HTERT RPE-1 (cell line): ENCODE measurements around the gene MYO3A.

Experiments used
- in situ Hi-C: fragments of 300-500 bp; cut with MboI; formaldehyde crosslinking; loops from 4 replicates; pipeline ENCODE4 v1.14.3; 2020; ENCODE audit warnings: low sequenced_read_pairs

MYO3A gene

DNA sequence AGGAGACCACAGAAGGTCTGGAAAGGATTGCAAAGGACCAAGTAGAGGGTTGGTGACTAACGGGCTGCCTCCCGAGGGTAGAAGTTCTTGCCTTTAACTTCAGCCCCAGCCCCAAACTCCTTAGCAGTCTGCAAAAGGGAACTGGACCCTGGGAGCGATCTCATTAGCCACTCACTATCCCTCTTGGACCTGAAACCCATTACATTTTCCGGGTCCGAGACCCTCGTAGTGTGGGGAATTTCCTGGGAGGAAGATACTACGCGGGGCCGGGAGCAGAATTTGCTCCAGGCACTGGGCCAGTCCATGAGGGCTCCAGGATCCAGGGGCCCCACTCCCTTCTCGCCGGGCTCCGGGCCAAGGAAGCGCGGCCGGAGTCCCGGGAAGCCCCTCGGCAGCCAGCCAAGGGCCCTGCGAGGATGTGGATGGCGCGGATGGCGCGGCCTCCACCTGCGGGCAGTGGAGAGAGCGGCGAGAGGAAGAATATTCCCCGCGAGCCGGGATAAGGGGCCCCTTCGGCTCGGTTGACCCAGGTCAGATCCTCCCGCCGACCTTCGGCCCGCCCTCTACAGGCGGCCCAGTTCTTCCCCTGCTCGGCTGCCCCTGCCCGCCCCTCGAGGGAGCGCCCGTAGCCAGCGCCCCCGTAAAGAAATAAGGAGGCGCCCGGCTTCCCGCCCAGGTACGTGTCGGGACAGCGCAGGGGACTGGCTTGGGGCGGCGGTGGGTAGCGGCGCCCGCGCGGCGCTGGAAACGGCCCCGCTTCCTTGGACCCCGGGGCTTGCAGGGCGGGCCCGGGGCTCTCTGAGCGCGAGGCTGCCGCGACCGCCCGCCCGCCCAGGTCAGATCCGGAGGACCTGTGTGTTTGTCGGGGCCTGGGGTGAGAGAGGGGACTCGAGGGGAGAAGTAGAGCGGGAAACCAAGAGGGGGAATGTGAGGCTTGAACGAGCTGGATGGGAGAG lies at the start of gene MYO3A:
TSS of gene MYO3A (plus strand) at position 577 of the 956 bp plus-strand sequence. CDS start 17,882 bp downstream, outside the sequence.
- in situ Hi-C loops: no loop called here

DNA sequence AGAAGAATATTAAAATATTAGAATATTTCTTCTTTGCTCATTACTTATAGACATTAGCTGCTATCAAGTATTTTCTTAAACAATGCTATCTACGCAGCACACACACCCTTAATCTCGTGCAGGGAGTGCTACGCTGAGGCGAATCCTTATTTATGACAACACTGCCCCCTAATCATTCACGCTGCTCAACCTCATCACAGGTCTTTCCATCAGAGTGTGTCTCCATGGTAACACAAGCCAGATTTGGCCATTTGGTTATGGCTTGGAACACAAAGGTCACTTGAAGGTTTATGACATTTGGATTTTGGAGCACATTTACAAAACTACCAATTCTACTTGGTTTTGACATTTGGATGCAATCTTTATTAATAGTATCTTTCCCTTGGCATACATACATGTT lies 45.4 kb upstream of the MYO3A start:
- in situ Hi-C loops: no loop called here

DNA sequence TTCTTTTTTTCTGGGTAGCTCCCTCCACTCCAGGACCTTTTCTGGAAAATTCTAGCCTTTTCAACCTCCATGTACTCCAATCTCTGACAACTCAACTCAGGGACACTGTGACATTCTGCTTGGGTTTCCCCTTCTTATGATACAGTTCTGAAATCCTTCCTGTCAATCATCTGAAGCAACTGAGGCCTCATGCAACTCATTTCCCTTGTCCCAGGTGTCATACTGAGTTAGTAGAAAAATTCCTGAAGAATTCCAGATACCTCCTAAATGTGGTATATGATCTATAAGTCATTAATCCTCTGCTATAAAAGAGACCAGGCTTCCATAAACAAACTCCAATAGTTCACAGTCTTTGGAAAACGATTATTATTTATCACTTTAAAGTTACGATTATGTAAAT lies 43.0 kb upstream of the MYO3A start:
- in situ Hi-C loops: no loop called here

GRCh38 chr10:25895856-25896255 lies 38.2 kb upstream of the MYO3A start:
- in situ Hi-C loops: no loop called here

- in situ Hi-C loops: no loop called here
These were observed 37.6 kb upstream of the MYO3A start for GRCh38 chr10:25896421-25896820.

DNA sequence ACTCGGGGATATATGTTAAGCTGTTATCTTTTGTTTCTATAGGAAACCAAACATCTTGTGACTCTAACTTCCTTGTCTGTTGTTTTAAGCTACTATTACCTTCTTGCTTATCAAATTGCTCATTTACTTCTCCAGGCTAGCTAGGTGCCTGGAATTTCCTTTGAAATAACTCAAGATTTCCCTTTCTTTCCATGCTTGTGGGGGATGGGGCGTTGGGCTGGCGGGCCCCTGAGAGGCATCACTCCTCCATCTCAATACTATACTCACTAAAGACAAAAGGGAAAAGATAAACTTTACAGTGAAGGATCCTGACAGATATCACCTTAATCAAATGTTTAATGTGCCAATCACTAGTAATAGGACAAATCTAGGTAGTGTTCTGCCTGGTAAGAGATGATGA lies 34.7 kb upstream of the MYO3A start:
- in situ Hi-C loops: no loop called here

- in situ Hi-C loops: no loop called here
These were observed 32.8 kb upstream of the MYO3A start for GRCh38 chr10:25901199-25901598.

- in situ Hi-C loops: no loop called here
These were observed 32.0 kb upstream of the MYO3A start for GRCh38 chr10:25902002-25902401.

GRCh38 chr10:25907261-25907660 lies 26.8 kb upstream of the MYO3A start:
- in situ Hi-C loops: no loop called here

DNA sequence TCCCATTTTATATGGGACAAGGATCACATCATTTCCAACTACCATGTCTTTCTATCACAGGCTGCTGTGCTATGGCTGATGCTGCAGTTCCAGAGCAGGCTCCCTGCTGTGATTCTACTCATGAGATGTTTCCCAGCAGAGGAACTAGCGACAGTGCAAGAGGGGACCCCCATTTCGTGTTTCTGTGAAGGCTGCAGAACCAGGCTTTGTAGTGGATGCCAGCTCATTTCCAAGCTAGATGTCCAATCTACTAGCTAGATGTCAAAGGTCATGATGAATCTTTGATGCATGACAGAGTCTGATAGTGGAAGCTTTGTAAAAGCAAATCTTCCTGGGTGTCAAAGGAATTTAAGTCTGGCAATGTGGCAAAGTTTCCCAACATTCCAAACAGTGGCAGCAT lies 21.2 kb upstream of the MYO3A start:
- in situ Hi-C loops: no loop called here

DNA sequence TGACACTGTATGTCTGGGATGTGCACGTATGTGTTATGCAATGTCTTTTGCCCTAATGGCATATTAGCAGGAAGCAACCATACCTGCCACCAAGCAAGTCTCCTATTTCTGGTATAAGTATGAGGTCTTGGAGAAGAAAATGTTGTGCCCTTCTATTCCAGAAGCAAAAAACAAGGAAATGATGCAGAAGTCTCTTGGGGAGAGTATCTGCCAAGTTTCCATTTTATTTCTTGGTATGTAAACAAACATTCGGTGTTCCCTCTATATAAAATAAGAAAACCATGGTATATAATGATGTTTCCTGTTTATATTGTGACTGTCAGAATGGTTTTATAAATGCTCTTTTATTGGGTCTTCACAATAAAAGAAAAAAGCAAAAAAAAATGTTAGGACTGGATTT lies 19.3 kb upstream of the MYO3A start:
- in situ Hi-C loops: no loop called here

DNA sequence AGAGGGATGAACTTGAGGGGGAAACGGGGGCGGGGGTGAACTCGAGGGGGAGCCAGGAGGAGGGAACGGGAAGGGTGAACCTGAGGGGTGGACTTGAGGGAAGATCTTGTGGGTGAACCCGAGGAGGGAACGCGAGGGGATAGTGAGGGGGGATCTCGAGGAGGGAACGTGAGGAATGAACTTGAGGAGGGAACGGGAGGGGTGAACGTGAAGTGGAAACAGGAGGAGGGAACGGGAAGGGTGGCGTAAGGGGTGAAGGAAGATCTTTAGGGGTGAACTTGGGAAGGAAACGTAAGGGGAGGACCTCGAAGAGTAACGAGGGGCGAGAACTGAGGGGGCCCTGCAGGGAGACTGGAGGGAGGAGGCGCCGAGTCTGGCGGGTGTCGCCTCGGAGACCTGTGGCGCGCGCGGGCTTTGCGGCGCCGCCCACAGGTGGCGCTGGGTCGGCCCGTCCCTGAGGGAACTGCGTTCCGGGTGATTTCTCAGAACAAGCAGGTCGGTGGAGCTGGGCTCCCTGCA lies 651 bp downstream of the MYO3A start:
- in situ Hi-C loops: no loop called here

- in situ Hi-C loops: no loop called here
These were observed 4.4 kb downstream of the MYO3A start for GRCh38 chr10:25938405-25938804.

DNA sequence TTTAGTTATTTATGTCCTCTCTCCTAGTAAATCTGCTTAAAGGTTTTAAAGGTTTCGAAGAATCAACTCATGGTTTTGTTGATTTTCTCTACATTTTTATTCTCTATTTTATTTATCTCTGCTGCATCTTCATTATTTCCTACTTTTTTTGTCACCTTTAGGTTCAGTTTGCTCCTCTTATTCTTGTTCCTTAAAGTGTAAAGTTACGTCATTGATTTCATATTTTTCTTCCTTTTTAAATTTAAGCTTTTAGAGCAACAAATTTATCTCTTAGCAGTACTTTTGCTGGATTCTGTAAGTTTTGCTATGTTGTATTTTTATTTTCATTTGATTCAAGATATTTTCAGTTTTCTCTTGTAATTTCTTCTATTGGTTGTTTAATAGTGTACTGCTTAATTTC lies 10.7 kb downstream of the MYO3A start:
- in situ Hi-C loops: no loop called here

DNA sequence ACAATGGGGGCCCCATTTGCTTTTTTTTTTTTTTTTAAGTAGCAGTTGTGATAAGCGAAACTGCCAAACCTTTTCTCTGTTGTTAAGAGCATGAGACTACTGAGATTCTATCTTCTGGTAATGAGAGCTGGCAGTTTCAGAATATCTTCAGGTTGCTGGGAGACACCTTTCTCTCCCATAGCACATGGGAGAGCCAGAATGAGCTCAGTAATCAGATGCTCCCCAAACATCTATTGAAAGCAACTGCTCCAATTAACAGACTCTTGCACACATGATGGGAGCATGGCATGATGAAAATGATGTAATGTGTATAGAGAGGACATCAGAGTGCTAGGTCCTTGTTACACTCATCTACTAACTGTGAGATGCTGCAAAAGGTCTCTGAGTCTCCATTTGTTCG lies 18.8 kb downstream of the MYO3A start:
- in situ Hi-C loops: no loop called here

DNA sequence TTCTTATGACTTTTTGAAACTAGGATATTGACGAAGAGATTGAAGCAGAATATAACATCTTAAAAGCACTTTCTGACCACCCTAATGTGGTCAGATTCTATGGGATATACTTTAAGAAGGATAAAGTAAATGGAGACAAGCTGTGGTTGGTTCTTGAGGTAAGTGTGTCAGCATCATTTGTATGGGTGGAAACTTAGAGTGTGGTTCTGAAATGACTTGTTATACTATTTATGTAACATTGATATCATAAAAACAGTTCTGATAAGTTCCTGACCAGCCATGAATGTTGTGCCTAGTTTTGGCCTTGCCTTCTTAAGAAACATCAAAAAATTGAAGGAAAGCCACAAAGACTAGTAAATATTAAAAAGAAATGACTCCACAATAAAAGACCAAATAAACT lies 20.8 kb downstream of the MYO3A start:
- in situ Hi-C loops: no loop called here

DNA sequence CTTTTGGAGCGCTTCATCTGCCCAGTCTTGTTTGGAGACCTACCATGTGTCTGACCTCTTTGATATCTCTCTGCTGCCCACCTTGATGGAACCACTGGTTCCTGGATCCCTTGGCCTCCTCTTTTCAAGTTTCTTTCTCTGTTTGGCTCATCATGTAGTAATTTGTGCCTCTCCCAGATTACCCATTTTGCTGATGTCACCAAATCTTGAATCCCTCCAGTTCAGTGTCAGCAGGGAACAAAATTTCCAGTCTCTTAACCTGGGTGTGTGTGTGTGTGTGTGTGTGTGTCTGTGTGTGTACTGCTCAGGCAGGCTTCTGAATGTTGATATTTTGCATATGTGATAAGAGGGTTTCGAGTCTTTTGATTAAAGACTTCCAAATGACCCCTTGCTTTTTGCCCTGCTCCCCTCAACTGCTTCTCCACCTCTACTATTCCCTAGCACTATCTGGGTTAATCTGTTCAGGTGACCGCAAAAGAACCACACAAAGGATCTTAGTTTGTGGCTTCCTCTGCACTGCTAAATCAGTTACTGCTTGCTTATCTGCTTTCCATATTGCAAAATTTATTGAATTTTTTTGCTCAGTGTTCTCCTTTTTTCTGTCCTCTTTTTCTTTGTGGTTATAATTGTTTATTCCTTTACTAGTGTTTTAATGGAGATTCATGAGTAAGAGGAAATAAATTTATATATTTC lies 25.7 kb downstream of the MYO3A start:
- in situ Hi-C loops: no loop called here

DNA sequence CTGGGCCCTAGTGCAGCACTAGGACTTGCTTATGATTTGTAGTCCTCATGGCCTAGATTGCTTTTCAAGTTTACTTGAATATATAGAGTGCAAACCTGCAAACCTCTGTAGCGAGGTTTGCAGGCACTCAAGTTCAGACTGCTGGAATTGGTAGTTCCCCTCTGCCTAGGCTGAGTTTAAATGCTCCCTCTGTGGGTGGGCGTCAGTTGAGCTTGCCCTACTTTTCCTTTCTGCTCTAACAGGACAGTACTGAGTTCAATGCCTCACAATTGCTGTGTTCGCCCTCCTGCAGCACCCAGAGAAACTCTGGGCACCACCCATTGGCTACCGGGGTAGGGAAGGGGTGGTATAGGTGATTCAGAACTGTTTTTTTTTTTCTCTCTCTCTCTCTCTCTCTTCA lies 31.6 kb downstream of the MYO3A start:
- in situ Hi-C loops: no loop called here

DNA sequence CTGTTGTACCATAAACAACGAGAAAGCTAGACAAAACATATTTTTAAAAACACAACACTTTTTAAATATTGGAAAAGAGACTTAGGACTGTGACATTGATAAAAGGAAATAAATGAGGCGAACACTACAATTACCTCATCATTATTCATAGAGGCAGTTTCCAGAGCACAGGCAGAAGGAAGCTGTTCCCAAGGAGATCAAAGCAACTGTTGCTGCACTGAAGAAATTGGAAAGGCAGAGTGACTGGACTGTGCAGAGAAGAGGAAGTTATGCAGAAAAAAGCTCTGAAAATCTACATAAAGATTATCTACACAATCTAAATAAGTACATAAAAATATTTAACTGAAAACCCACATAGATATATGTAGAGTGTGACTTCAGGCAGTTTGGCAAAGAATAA lies 32.8 kb downstream of the MYO3A start:
- in situ Hi-C loops: no loop called here

- in situ Hi-C loops: no loop called here
These were observed 38.6 kb downstream of the MYO3A start for GRCh38 chr10:25972631-25973030.

DNA sequence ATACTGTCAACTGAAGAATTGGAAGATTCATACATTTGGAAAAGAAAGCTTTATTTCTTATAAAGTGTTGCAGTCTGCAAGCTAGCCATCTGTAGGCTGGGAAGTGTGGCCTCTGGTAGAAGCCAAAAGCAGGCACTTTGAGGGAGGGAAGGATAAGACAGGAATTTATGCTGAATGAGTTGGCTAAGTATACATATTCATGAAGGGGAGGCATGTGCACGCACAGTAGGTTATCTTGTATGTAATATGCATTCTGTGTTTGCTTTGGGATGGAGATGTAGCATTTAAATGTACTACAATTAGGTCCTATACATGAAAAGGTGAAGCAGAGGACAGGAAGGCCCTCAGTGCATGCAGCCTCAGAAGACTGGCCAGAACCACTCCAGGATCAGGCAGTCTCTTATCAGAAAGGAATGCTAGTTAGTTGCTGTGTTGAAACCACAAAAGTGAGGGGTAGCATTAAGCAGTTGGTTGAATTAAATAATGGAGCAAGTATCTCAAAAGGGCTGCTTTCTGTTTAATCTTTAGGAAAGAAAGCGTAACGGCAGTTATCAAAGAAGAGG lies 40.9 kb downstream of the MYO3A start:
- in situ Hi-C loops: no loop called here

DNA sequence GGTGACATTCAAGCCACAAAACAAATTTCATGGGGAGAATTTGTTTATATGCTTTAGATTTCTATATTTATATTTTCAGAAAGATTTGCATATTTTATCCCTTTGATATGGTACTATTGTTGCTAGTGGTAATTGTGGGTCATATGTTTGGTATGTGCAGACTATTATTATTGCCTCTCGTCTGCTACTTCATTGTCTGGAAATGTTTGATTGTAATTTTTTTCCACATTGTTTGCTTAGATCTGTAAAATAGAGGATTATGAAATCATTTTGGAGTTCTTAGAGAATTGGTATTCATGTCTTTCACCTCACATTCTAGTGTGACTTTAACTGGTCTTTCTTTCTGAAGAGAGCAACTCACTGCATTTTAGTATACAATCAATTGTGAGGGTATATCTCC lies 44.7 kb downstream of the MYO3A start:
- in situ Hi-C loops: no loop called here
